Activated CD4-positive, CD25-positive, alpha-beta regulatory T cell (primary cell): ENCODE data around the gene SLC25A26.

Source experiments
- DNase-seq, 4 experiments: peaks; one replicate each; lab custom pipeline; 2025; lab: John Stamatoyannopoulos, UW

Gene SLC25A26

GRCh38 chr3:66227051-66227450 lies 6.2 kb downstream of the SLC25A26 start:
- no peak for DNase-seq

GRCh38 chr3:66227915-66228314 lies 7.1 kb downstream of the SLC25A26 start:
- DNase-seq = no peak

- no peak for DNase-seq
These were observed 7.9 kb downstream of the SLC25A26 start for GRCh38 chr3:66228707-66229106.

DNA sequence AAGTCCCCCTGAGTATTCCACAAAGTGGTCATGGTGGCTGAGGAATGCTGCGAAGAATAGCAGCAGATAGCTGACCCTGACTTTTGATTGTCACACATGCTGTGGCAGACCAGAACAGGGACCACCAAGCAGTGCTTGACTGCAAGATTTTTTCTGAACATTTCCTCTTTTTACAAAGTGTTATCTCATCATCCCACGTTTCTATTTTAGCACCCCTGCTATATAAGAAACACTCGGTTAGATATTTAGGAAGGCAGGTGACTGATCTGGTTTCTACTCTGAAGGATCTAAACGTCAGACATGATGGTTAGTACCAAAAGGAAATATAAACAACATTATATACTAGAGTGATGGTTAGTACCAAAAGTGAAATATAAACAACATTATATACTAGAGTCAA lies 9.1 kb downstream of the SLC25A26 start:
- DNase-seq = no peak

DNA sequence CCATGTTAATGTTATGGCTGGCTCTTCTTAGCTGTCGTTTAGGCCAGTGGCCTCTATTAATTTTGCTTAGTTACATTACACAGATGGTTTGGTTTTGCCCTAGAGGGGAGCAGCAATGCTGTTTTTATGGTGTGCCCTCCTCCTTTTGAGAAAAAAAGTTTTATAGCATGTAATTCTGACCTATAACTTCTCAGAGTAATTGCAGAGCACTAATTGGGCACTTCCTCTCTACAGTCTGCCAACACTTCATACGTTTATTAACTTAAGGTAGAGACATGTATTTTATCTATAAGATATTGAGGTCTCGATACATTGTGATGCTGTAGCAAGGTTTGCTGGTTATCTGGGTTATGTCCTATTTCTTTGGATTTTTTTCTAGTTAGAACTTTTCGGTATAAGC lies 12.2 kb downstream of the SLC25A26 start:
- DNase-seq = no peak

DNA sequence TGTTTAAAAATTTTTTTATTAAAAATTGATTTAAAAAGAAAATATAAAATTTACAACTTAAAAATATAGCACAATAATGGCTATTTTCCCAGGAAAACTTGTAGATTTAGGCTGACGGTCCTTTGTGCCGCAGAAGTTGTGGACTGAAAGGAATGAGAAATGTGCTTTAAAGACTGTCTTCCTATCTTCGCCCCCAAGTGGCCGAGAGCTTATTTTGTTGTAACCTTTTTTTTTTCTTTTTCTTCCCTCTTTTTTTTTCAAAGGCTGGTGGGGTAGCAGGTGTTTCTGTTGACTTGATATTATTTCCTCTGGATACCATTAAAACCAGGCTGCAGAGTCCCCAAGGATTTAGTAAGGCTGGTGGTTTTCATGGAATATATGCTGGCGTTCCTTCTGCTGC lies 15.5 kb downstream of the SLC25A26 start:
- DNase-seq = no peak

- no peak for DNase-seq
These were observed 16.8 kb downstream of the SLC25A26 start for GRCh38 chr3:66237552-66237951.

DNA sequence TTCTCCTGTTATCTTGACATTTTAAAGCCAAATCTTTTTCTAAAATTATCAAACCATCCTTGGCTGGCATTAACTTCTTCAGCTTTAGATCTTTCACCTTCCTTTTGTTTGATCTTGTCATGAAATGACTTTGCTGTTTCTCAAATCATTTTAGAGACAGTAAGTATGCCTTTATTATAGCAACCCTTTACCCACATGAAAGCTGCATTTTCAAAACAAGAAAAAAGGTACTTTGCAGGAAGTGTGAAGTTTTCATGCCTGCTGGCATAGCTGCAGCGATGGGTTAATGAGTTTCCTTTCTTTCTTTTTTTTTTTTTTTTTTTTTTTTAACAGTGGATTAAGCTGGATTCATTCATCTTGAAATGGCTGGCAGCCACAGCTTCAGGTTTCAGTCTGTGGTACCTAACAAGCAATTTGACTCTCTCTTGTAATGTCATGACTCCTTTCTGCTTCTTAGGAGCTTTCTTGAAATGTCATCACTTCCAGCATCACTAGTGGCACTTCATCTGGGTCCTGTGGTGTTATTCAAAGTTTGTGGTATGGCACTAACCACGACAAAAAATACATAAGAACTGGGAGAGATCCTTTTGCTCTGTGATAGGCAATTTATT lies 18.8 kb downstream of the SLC25A26 start:
- DNase-seq = no peak

GRCh38 chr3:66241466-66241865 lies 20.7 kb downstream of the SLC25A26 start:
- no peak for DNase-seq

- no peak for DNase-seq
These were observed 22.1 kb downstream of the SLC25A26 start for GRCh38 chr3:66242788-66243464.

- no peak for DNase-seq
These were observed 27.8 kb downstream of the SLC25A26 start for GRCh38 chr3:66248641-66249040.

DNA sequence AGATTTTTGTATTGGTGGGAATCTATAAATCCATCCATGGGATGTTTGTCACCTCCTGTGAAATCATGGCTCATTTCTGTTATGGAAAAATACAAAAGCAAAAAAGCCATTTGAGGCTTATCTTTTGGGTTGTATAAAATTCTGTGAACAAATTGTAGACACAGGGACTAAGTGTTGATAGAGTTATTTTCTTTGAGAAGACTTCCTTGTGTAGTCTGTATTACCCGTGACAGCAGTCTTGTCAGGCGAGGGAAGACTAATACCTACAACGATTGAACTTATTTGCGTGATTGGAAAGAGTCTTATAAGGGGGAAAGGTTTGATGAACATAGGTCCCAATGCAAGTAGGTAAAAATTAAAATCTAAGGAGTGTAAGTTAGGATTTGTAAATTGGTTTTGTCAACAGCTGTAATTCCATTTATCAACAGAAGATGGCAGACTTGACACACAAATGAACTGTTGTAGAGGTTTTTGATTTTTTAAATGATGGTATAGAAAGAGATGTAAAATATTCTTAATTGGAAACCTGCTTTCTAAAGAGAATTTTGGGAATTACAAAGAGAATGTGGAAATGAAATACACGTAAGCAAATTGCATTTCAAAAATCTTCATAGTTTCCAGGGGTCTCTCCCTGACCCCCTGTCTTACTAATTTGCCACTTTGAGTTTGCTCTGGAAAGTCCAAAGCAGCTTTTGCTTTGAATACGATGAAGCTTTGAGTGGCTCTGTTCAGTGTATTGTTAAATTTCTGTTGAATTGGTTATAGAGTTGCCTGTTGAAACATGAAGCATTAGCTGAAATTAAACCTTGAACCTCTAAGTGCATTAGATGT lies 33.2 kb downstream of the SLC25A26 start:
- no peak for DNase-seq

DNA sequence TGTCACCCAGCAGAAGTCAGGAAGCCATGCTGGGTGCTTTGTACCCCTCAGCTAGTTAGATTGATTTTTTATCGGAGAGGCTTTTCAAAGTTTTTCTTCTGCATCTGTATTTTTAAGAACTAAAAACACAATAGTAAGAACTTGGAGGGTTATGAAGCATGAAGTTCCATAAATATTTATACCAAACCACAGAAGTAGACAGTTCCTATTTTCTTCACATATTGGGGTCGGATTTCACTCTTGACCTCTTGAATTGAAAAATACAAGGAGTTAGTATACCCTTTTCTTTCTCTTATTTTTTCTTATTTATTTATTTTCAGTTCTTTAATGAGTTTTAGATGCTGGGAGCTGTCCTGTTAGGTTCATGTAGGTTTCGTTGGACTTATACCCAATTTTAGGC lies 35.1 kb downstream of the SLC25A26 start:
- no peak for DNase-seq

DNA sequence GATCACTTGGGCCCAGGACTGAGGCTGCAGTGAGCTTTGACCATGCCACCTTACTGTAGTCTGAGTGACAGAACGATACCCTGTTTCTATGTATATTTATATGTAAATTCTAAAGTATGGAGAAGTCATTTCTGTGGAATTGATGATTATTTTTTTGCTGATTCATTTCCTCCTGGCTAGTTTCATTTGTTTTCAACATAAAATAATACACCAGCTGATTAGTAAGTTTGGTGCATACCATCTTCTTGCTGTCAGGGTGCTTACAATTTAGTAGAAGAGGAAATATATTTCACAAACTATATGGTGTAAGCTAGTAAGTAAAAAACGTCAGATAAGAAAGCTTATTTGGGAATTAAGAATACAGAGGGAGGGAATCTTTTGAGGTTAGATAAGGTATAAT lies 36.0 kb downstream of the SLC25A26 start:
- DNase-seq = no peak

DNA sequence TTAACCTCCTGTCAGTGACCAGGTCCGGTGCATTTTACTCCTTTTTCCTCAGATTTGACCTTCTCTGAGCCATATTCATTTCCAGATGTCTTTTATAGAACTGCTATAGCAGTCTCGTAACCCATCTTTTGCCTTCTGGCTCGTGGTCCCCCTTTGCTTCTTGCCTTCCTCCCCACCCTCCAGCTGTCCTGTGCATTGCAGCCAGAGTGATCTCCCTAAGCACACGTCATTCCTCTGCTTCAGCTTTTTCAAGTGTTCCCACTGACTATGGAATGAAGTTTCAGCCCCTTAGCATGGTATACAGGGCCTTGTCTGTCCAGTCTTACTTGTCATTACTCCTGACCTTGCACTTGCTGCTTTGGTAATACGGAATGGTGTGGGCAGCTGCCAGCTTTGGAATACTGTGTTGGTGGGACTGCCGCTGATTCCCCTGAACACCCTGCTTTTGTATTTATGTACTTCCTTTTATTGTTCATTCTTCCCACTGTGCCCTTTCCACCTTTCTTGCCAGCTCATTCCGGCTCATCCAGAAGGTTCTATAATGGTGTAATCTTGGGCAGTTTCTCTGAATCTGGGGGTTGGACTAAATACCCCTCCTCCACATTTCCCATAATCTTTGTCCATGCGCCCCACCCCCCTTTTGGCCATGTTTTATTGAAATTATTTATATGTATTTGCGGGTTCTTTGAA lies 38.9 kb downstream of the SLC25A26 start:
- DNase-seq = no peak

DNA sequence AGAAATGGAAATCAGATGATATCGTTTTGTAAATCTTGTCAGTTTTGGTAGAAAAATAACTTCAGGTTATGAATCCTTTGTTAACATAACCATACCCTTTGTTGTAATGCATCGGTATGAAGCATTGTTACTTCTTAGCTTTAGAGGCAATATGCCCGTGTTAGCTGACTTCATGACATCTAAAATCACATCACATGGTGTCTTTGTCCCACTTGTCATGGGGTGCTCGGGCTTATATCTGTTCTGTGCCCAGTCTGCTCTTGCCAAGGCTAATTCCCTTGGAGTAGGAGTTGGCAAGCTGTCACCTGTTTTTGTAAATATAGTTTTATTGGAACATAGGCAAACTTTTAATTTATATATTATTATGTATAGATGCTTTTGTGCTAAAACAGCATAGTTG lies 39.6 kb downstream of the SLC25A26 start:
- no peak for DNase-seq

- DNase-seq = no peak
These were observed 40.6 kb downstream of the SLC25A26 start for GRCh38 chr3:66261355-66261754.

DNA sequence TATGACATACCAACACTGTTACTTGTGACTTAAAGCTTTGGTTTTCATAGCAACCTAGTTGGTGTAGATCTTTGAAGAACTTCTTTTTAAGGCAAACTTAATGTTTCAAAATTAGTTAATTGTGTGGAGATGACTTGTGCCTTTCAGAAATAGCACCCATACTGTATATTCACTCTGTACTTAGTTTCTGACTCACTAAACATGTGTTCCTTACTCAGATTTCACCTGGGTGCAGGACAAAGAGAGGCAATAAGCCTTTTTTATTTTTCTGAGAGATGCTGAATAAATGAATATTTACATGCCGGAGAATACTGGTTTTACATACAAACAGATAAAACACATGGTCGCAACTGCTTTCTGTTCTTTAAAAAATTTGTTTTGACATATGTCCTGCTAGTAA lies 44.8 kb downstream of the SLC25A26 start:
- no peak for DNase-seq

DNA sequence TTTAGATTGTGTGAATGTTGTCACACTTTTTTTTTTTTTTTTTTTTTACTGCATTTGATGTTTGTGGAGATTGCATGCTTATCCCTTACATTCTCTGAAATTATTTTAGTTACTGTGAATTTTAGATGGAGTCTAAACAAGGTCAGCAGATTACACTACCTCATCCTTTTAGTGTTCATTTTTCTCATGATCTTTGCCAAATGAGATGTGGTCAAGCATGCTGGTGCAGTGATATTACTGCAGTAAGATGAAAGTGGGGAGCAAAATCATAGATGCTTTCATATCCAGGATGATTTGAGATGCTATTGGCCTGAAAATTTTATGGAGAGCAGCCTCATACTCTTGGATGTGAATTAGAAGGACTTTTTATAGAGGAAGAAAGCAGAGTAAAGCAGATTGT lies 45.8 kb downstream of the SLC25A26 start:
- DNase-seq = no peak

- no peak for DNase-seq
These were observed 46.2 kb downstream of the SLC25A26 start for GRCh38 chr3:66267031-66267430.

- no peak for DNase-seq
These were observed 47.1 kb downstream of the SLC25A26 start for GRCh38 chr3:66267906-66268305.

GRCh38 chr3:66268864-66269263 lies 48.1 kb downstream of the SLC25A26 start:
- no peak for DNase-seq

GRCh38 chr3:66269411-66269810 lies 48.6 kb downstream of the SLC25A26 start:
- DNase-seq = no peak
